Panc1 (cell line): ENCODE data around the gene DNM1.

Experiments used
- POLR2AphosphoS5 ChIP-seq: IDR thresholded peaks from 2 replicates; pipeline ENCODE4 v1.6.1; 2012; ENCODE audit warnings: mild to moderate bottlenecking, low read depth, low read length, moderate library complexity
- TCF7L2 ChIP-seq: IDR thresholded peaks from 2 replicates; pipeline ENCODE4 v1.6.1; 2011; ENCODE audit warnings: mild to moderate bottlenecking, low read depth, low read length, inconsistent platforms
- TF ChIP-seq, protein P1 (sequence below): fragments of 450-650 bp; IDR thresholded peaks from 2 replicates; pipeline ENCODE4 v1.5.1; 2017; ENCODE audit warnings: mild to moderate bottlenecking
- TF ChIP-seq, protein P2 (sequence below), 2 experiments: IDR thresholded peaks; 2 replicates each; pipeline ENCODE4 v1.6.1; 2011 to 2012; ENCODE audit warnings: low read depth in 2 of 2, control low read depth in 1 of 2, low read length in 1 of 2, mild to moderate bottlenecking in 1 of 2, moderate library complexity in 1 of 2; ENCODE audit not compliant: insufficient read depth in 1 of 2

DNA sequence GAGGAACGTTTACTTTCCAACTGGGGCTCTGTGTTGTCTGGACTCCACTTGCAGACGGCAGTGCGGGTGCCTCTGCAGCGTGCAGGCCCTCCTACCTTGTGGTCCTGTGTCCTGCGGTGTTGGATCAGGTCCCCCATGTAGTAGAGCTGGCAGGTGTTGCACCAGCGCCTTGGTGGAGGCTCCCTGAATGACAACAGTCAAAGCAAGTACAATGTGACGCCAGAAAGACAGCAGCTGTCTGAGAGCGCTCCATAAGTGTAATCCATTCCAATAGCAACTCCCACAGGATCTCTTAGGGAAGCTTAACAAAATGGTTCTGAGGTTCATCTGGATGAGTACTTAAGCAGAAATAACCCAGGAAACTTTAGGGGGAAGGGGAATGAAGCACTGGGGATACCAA is 33.3 kb upstream of the DNM1 start:
- TF ChIP-seq, protein P1, sequence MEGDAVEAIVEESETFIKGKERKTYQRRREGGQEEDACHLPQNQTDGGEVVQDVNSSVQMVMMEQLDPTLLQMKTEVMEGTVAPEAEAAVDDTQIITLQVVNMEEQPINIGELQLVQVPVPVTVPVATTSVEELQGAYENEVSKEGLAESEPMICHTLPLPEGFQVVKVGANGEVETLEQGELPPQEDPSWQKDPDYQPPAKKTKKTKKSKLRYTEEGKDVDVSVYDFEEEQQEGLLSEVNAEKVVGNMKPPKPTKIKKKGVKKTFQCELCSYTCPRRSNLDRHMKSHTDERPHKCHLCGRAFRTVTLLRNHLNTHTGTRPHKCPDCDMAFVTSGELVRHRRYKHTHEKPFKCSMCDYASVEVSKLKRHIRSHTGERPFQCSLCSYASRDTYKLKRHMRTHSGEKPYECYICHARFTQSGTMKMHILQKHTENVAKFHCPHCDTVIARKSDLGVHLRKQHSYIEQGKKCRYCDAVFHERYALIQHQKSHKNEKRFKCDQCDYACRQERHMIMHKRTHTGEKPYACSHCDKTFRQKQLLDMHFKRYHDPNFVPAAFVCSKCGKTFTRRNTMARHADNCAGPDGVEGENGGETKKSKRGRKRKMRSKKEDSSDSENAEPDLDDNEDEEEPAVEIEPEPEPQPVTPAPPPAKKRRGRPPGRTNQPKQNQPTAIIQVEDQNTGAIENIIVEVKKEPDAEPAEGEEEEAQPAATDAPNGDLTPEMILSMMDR = no peak
- TF ChIP-seq POLR2AphosphoS5 = no peak
- TF ChIP-seq, protein P2, sequence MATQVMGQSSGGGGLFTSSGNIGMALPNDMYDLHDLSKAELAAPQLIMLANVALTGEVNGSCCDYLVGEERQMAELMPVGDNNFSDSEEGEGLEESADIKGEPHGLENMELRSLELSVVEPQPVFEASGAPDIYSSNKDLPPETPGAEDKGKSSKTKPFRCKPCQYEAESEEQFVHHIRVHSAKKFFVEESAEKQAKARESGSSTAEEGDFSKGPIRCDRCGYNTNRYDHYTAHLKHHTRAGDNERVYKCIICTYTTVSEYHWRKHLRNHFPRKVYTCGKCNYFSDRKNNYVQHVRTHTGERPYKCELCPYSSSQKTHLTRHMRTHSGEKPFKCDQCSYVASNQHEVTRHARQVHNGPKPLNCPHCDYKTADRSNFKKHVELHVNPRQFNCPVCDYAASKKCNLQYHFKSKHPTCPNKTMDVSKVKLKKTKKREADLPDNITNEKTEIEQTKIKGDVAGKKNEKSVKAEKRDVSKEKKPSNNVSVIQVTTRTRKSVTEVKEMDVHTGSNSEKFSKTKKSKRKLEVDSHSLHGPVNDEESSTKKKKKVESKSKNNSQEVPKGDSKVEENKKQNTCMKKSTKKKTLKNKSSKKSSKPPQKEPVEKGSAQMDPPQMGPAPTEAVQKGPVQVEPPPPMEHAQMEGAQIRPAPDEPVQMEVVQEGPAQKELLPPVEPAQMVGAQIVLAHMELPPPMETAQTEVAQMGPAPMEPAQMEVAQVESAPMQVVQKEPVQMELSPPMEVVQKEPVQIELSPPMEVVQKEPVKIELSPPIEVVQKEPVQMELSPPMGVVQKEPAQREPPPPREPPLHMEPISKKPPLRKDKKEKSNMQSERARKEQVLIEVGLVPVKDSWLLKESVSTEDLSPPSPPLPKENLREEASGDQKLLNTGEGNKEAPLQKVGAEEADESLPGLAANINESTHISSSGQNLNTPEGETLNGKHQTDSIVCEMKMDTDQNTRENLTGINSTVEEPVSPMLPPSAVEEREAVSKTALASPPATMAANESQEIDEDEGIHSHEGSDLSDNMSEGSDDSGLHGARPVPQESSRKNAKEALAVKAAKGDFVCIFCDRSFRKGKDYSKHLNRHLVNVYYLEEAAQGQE (IDR thresholded peaks at IDR 0.05; ENCODE audit: insufficient read depth in 1 of 2, low read depth in 2 of 2, low read length in 1 of 2) = no peak
- no peak for TF ChIP-seq TCF7L2
